ENCODE measurements around the gene GRB14.

The GRB14 gene

DNA sequence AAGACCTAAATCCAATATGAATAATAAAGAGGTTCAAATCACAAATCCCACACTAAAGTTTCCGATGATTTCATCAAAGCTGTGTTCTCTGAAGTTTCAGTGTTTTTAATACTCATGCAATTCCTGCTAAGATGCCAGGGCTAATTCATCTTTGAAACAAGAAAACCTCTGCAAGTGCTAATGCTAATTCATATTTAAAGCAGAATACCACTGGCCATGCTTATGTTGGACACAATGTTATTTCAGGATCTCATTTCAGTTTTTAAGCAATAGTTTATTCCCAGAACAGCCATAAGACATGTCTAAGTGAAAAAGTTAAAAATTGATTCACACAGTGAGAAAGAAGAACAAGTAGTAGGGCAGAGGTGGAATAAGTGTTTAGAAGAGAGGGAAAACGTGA is 62.8 kb downstream of the GRB14 start:
- Histone ChIP-seq H3K27me3 (ENCODE audit: insufficient read depth, poor library complexity, severe bottlenecking) (no peaks in the 10 kb centered on the region), H3K4me3 (replicated peaks; ENCODE audit: insufficient read depth, low read length) (no peak overlapping the region), H3K27ac (replicated peaks) (no peak overlapping the region)
- no peak for DNase-seq (ENCODE audit: low read depth in 1 of 2, low spot score in 1 of 2)
- TF ChIP-seq REST (IDR thresholded peaks at IDR 0.05; ENCODE audit: insufficient replicate concordance, low read depth) (no peak), CTCF (IDR thresholded peaks at IDR 0.05; ENCODE audit: insufficient read depth, low read length) (no peak), SPI1 (IDR thresholded peaks at IDR 0.05; ENCODE audit: borderline replicate concordance, low read depth) (no peak), POLR2AphosphoS5 (IDR thresholded peaks at IDR 0.05; ENCODE audit: low read depth) (no peak), GABPA (IDR thresholded peaks at IDR 0.05; ENCODE audit: low read depth) (no peak)

- Histone ChIP-seq H3K4me3 (replicated peaks; ENCODE audit: insufficient read depth, low read length) (no peak overlapping the region), H3K27ac (replicated peaks) (no peak overlapping the region), H3K27me3 (ENCODE audit: insufficient read depth, poor library complexity, severe bottlenecking) (no peaks in the 10 kb centered on the region)
- DNase-seq (ENCODE audit: low read depth in 1 of 2, low spot score in 1 of 2), result no peak
- TF ChIP-seq GABPA (IDR thresholded peaks at IDR 0.05; ENCODE audit: low read depth) (no peak), POLR2AphosphoS5 (IDR thresholded peaks at IDR 0.05; ENCODE audit: low read depth) (no peak), SPI1 (IDR thresholded peaks at IDR 0.05; ENCODE audit: borderline replicate concordance, low read depth) (no peak), REST (IDR thresholded peaks at IDR 0.05; ENCODE audit: insufficient replicate concordance, low read depth) (no peak), CTCF (IDR thresholded peaks at IDR 0.05; ENCODE audit: insufficient read depth, low read length) (no peak)
Measured at GRCh38 chr2:164554487-164554886, 66.8 kb downstream of the GRB14 start.

DNA sequence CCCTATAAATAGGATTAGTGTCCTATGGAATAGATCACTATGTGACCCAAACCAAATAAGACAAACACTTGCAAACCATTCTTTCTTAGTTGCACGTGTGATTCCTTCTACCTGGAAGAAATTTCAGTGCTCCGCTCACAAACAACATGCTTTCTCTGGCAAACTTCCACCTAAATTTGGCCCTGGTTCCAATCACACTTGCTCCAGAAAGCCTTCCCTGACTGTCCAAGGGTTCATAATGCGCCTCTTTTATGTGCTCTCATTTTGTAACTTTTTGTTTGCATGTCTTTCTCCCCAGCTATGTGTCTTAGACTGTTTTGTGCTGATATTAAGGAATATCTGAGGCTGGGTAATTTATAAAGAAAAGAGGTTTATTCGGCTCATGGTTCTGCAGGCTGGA is 69.8 kb downstream of the GRB14 start:
- H3K27me3 ChIP-seq (ENCODE audit: insufficient read depth, poor library complexity, severe bottlenecking), result no peaks in the 10 kb centered on the region

More for the DNA sequence above, 69.8 kb downstream of the GRB14 start:
- TF ChIP-seq POLR2AphosphoS5 (IDR thresholded peaks at IDR 0.05; ENCODE audit: low read depth), result no peak
- no peak for TF ChIP-seq REST (IDR thresholded peaks at IDR 0.05; ENCODE audit: insufficient replicate concordance, low read depth)
- TF ChIP-seq CTCF (IDR thresholded peaks at IDR 0.05; ENCODE audit: insufficient read depth, low read length), result no peak
- TF ChIP-seq GABPA (IDR thresholded peaks at IDR 0.05; ENCODE audit: low read depth), result no peak
- TF ChIP-seq SPI1 (IDR thresholded peaks at IDR 0.05; ENCODE audit: borderline replicate concordance, low read depth), result no peak
- Histone ChIP-seq H3K27ac (replicated peaks) (no peak overlapping the region), H3K4me3 (replicated peaks; ENCODE audit: insufficient read depth, low read length) (no peak overlapping the region)
- DNase-seq (ENCODE audit: low read depth in 1 of 2, low spot score in 1 of 2), result no peak

Measured in HL-60 (cell line).